HAP-1 (cell line): Measurements from ENCODE around the gene ZNF732.
"Not testable (repeated sequence)": the region's sequence is repeated elsewhere in the genome, so short reads cannot be mapped to it uniquely, and the experiment has no call there.

Experiments
- DNase-seq, 2 experiments: peaks; one replicate each; pipeline ENCODE4 v3.0.0-alpha.2; 2016 to 2020; ENCODE audit warnings: low spot score in 2 of 2
- H3K27me3 ChIP-seq: fragments of 250-450 bp; sonication (Bioruptor Pico); 2 replicates; pipeline ENCODE4 v1.5.1; 2020; ENCODE audit warnings: low read depth, mild to moderate bottlenecking, moderate library complexity
- H3K36me3 ChIP-seq: fragments of 250-450 bp; sonication (Bioruptor Pico); replicated peaks from 2 replicates; pipeline ENCODE4 v1.5.1; 2020; ENCODE audit warnings: mild to moderate bottlenecking
- H3K4me1 ChIP-seq: fragments of 250-450 bp; sonication (Bioruptor Pico); 2 replicates; pipeline ENCODE4 v1.5.1; 2020; ENCODE audit warnings: mild to moderate bottlenecking
- H3K4me3 ChIP-seq: fragments of 250-450 bp; sonication (Bioruptor Pico); 2 replicates; pipeline ENCODE4 v1.5.1; 2020; ENCODE audit warnings: mild to moderate bottlenecking, moderate library complexity
- H3K9me3 ChIP-seq: fragments of 250-450 bp; sonication (Bioruptor Pico); 2 replicates; pipeline ENCODE4 v1.5.1; 2020; ENCODE audit warnings: mild to moderate bottlenecking, moderate library complexity
- in situ Hi-C: fragments of 300-500 bp; cut with MboI; formaldehyde crosslinking; loops from 3 replicates; pipeline ENCODE4 v1.14.3; 2020; ENCODE audit warnings: low sequenced_read_pairs, inconsistent platforms, mixed read lengths

The ZNF732 gene

DNA sequence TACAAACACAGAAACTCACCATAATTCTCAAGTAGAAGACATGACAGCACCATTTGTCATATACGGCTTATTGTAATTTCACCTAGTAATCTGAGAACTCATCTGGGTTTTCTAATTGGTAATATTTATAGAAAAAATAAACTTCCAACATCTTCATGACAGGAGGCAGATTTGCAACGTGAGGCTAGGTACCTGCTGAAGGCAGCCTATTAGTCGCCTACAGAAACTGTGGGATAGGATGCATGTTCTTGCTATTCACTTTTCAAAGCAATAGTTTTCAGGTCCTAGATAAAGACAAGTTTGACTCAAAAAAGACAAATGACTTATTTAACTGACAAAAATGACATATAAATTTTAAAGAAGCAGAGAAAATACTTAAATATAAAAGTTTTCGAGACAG lies 2.9 kb downstream of the ZNF732 start:
- in situ Hi-C loops = no loop called here
- Histone ChIP-seq H3K9me3 (no peaks in the 10 kb centered on the region), H3K36me3 (no peaks in the 10 kb centered on the region), H3K4me3 (no peak overlapping the region), H3K27me3 (no peaks in the 10 kb centered on the region), H3K4me1 (no peaks in the 10 kb centered on the region)
- DNase-seq = no peak

DNA sequence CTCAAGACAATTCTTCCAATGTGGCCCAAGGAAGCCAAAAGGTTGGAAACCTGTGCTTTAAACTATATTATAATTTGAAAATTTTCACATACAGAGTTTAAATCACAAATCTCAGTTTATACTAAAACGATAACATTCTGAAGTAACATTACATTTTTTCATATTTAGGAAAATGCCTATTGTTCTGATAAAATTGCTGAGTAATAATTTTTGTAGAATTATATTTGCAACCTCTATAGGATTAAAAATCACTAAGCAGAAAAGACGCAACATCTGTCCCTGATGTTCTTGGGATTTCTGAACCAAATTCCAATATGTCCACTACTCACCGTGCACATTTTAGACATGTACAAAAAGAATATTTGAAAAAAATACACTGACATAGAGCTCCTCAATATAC lies 10.5 kb downstream of the ZNF732 start:
- no peak for DNase-seq
- H3K27me3 ChIP-seq = no peaks in the 10 kb centered on the region
- H3K36me3 ChIP-seq = no peaks in the 10 kb centered on the region
- H3K9me3 ChIP-seq = no peaks in the 10 kb centered on the region
- in situ Hi-C loops = no loop called here
- H3K4me3 ChIP-seq = no peak overlapping the region
- no peaks in the 10 kb centered on the region for H3K4me1 ChIP-seq

DNA sequence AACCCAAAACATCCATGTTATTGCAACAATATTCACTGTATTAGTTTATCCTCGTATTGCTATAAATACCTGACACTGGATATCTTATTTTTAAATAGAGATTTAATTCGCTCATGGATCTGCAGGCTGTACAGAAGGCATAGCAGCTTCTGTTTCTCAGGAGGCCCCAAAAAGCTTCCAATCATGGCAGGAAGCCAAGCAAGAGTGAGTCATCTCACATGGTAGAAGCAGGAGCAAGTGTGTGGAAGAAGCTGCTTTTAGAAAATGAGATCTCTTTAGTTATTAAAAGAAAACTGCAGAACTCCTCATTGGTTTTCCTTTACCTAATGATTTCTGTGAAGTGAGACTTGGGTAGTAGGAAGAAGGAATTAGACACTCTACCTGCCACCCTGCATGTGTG lies 16.4 kb downstream of the ZNF732 start:
- no peak for DNase-seq
- Histone ChIP-seq H3K4me3 (no peak overlapping the region), H3K27me3 (no peaks in the 10 kb centered on the region), H3K36me3 (no peaks in the 10 kb centered on the region), H3K9me3 (no peaks in the 10 kb centered on the region), H3K4me1 (no peaks in the 10 kb centered on the region)
- in situ Hi-C loops = no loop called here

DNA sequence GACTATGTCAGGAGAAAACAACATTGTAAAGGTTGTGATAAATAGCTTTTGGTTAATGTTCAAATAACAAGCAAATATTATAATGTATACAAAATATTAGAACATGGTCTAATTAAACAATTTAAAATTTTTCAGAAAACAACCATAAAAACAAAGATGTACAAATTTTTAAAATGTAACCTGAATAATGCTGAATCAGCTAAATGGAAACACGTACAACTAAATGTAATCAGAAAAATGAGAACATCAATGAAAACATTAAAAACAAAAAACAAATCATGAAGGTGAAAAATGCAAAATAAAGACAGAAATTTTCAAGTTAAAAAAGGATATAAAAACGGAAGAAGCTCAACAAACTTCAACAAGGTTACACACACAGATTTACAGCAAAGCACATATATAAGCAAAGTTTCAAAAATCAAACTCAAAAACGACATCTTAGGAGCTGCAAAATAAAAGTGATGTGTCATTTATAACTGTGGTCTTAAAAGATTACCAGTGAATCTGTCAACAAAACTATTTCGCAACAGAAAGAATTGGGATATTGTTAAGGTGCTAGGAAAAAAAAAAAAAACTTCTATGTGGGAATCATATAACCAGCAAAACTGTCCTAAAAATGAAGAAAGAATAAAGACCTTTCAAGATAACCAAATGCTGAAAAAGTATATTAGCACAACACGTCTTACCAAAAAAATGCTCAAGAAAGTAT lies 31.8 kb downstream of the ZNF732 start:
- Histone ChIP-seq H3K36me3 (no peaks in the 10 kb centered on the region), H3K4me3 (no peak overlapping the region), H3K4me1 (no peaks in the 10 kb centered on the region), H3K9me3 (peaks cover 8% of the 10 kb centered on the region; the same call in 1 of the 2 replicates), H3K27me3 (no peaks in the 10 kb centered on the region)
- no peak for DNase-seq
- in situ Hi-C loops = no loop called here

DNA sequence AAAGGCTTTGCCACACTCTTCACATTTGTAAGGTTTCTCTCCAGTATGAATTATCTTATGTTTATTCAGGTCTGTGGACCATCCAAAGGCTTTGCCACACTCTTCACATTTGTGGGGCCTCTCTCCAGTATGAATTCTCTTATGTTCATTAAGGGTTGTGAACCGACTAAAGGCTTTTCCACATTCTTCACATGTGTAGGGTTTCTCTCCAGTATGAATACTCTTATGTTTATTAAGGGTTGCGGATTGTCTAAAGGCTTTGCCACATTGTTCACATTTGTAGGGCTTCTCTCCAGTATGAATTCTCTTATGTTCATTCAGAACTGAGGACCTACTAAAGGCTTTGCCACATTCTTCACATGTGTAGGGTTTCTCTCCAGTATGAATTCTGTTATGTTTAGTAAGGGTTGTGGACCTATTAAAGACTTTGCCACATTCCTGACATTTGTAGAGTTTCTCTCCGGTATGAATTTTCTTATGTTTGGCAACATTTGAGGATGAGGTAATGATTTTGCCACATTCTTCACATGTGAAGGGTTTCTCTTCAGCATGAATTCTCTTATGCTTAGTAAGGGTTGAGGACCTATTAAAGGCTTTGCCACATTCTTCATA lies 33.7 kb downstream of the ZNF732 start:
- H3K4me1 ChIP-seq = no peaks in the 10 kb centered on the region
- in situ Hi-C loops = no loop called here
- no peak overlapping the region for H3K4me3 ChIP-seq
- no peaks in the 10 kb centered on the region for H3K27me3 ChIP-seq
- H3K9me3 ChIP-seq = peaks cover 8% of the 10 kb centered on the region; the same call in 1 of the 2 replicates
- no peaks in the 10 kb centered on the region for H3K36me3 ChIP-seq
- no peak for DNase-seq

DNA sequence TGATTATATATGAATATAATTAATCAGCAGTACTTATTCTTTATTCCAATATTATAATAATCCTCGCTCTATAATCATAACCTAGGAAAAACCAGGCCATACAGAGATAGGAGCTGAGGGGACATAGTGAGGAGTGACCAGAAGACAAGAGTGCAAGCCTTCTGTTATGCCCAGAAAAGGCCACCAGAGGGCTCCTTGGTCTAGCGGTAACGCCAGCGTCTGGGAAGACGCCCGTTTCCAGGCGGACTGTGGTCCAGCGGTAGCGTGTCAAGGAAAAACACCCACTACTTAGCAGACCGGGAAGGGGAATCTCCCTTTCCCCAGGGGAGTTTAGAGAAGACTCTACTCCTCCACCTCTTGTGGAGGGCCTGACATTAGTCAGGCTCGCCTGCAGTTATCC lies 46.0 kb downstream of the ZNF732 start:
- in situ Hi-C loops, H3K36me3 ChIP-seq, H3K27me3 ChIP-seq, H3K9me3 ChIP-seq, H3K4me3 ChIP-seq, H3K4me1 ChIP-seq: not testable (repeated sequence)
- peak in 1 of 2 experiments; percentile 9 for DNase-seq

DNA sequence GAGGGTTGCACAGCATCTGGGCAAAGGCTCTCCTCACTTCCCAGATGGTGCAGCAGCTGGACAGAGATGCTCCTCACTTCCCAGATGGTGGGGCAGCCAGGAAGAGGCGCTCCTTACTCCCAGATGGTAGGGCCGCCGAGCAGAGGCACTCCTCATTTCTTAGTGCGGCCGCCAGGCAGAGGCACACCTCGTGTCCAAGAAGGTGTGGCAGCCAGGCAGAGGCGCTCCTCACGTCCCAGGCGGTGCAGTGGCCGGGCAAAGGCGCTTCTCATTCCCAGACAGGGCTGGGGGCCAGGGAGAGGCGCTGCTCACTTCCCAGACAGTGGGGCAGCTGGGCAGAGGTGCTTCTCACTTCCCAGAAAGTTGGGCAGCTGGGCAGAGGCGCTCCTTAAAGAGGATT lies 48.8 kb downstream of the ZNF732 start:
- Histone ChIP-seq H3K4me3 (no peak overlapping the region), H3K27me3 (no peaks in the 10 kb centered on the region), H3K36me3 (no peaks in the 10 kb centered on the region), H3K4me1 (no peaks in the 10 kb centered on the region), H3K9me3 (peaks cover 5% of the 10 kb centered on the region; the same call in 1 of the 2 replicates)
- DNase-seq = no peak
- in situ Hi-C loops = no loop called here

DNA sequence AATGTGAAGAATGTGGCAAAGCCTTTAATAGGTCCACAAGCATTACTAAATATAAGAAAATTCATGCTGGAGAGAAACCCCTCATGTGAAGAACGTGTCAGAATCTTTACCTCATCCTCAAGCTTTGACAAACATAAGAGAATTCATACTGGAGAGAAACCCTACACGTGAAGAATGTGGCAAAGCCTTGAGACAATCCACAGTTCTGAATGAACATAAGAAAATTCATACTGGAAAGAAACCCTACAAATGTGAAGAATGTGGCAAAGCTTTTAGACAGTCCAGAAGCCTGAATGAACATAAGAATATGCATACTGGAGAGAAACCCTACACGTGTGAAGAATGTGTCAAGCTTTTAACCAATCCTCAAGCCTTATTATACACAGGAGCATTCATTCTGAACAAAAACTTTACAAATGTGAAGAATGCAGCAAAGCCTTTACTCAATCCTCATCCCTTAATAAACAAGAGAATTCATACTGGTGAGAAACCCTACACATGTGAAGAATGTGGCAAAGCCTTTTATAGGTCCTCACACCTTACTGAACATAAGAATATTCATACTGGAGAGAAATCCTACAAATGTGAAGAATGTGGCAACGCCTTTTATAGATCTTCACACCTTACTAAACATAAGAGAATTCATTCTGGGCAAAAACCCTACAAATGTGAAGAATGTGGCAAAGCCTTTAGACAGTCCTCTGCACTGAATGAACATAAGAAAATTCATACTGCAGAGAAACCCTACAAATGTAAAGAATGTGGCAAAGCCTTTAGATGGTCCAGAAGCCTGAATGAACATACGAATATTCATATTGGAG lies 51.1 kb downstream of the ZNF732 start:
- Histone ChIP-seq H3K27me3 (no peaks in the 10 kb centered on the region), H3K9me3 (peaks cover 5% of the 10 kb centered on the region; the same call in 1 of the 2 replicates), H3K36me3 (no peaks in the 10 kb centered on the region), H3K4me3 (no peak overlapping the region), H3K4me1 (no peaks in the 10 kb centered on the region)
- in situ Hi-C loops = no loop called here
- no peak for DNase-seq

DNA sequence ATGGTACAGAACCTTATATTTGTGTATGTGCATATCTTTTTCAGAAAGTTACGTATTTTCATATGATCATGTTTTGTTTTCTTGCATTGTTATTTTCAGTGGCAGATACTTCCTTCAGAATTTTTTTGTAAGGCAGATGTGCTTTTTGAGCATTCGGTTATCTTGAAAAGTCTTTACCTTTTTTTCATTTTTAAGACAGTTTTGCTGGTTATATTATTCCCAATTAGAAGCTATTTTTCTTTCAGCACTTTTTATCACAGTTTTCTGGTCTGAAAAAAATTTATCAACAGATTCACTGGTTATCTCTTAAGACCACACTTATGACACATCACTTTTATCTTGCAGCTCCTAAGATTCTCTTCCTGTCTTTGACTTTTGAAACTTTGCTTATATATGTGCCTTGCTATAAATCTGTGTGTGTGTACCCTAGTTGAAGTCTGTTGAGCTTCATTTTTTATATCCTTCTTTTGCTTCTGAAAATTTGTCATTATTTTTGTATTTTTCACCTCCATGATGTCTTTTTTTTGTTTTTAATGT lies 53.1 kb downstream of the ZNF732 start:
- H3K4me3 ChIP-seq = no peak overlapping the region
- in situ Hi-C loops = no loop called here
- no peaks in the 10 kb centered on the region for H3K27me3 ChIP-seq
- DNase-seq = no peak
- H3K36me3 ChIP-seq = no peaks in the 10 kb centered on the region
- peaks cover 5% of the 10 kb centered on the region; the same call in 1 of the 2 replicates for H3K9me3 ChIP-seq
- no peaks in the 10 kb centered on the region for H3K4me1 ChIP-seq

DNA sequence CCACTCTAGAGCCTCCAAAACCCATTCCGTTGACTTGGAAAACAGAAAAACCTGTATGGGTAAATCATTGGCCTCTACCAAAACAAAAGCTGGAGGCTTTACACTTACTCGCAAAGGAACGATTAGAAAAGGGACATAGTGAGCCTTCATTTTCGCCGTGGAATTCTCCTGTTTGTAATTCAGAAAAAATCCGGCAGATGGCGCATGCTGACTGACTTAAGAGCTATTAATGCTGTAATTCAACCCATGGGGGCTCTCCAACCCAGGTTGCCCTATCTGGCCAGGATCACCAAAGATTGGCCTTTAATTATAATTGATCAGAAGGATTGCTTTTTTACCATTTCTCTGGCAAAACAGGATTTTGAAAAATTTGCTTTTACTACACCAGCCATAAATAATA lies 60.8 kb downstream of the ZNF732 start:
- DNase-seq = peak; percentile 24 to 64

DNA sequence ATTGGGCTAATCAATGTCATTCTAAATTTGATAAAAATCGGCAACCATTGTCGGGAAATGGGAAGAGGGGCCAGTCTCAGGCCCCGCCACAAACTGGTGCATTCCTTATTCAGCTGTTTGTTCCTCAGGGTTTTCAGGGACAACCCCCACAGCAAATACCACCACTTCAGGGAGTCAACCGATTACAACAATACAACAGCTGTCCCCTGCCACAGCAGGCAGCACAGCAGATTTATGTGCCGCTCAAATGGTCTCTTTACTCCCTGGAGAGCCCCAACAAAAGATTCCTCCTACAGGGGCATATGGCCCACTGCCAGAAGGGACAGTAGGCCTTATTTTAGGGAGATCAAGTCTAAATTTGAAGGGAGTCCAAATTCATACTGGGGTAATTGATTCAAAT lies 61.8 kb downstream of the ZNF732 start:
- Histone ChIP-seq H3K36me3 (no peaks in the 10 kb centered on the region), H3K4me1 (no peaks in the 10 kb centered on the region), H3K4me3 (no peak overlapping the region), H3K9me3 (no peaks in the 10 kb centered on the region), H3K27me3 (no peaks in the 10 kb centered on the region)
- no peak for DNase-seq
- in situ Hi-C loops = no loop called here

More for the DNA sequence above, 60.8 kb downstream of the ZNF732 start:
- in situ Hi-C loops = no loop called here
- Histone ChIP-seq H3K36me3 (no peaks in the 10 kb centered on the region), H3K4me3 (no peak overlapping the region), H3K4me1 (no peaks in the 10 kb centered on the region), H3K27me3 (no peaks in the 10 kb centered on the region), H3K9me3 (no peaks in the 10 kb centered on the region)

DNA sequence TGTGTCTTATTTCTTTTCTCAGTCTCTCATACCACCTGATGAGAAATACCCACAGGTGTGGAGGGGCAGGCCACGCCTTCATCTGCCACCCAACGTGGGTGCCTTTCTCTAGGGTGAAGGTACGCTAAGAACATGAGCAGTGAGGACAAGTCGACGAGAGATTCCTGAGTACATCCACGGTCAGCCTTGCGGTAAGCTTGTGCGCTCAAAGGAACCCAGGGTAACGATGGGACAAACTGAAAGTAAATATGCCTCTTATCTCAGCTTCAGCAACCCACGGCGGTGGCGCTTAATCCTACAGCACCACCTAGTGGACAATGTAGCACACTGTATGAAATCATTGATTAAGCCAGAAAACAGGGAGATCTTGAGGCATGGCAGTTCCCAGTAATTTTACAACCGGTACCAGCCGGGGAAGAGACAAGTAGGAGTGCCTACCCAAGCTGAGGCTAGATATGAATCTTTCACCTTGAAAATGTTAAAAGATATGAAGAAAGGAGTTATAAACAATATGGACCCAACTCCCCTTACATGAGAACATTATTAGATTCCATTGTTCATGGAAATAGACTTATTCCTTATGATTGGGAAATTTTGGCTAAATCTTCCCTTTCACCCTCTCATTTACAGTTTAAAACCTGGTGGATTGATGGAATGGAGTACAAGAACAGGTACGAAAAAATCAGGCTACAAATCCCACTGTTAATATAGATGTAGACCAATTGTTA lies 63.0 kb downstream of the ZNF732 start:
- H3K9me3 ChIP-seq = no peaks in the 10 kb centered on the region
- H3K36me3 ChIP-seq = no peaks in the 10 kb centered on the region
- DNase-seq = peak; percentile 36 to 43
- H3K4me3 ChIP-seq = no peak overlapping the region
- no peaks in the 10 kb centered on the region for H3K4me1 ChIP-seq
- H3K27me3 ChIP-seq = no peaks in the 10 kb centered on the region
- in situ Hi-C loops = no loop called here

DNA sequence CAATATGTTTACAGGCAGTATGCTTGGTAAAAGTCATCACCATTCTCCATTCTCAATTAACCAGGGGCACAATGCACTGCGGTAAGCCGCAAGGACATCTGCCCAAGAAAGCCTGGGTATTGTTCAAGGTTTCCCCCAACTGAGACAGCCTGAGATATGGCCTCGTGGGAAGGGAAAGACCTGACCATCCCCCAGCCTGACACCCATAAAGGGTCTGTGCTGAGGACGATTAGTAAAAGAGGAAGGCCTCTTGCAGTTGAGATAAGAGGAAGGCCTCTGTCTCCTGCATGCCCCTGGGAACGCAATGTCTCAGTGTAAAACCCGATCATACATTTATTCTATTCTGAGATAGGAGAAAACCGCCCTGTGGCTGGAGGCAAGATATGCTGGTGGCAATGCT lies 63.9 kb downstream of the ZNF732 start:
- H3K36me3 ChIP-seq, H3K9me3 ChIP-seq, in situ Hi-C loops, DNase-seq, H3K4me3 ChIP-seq, H3K4me1 ChIP-seq, H3K27me3 ChIP-seq: not testable (repeated sequence)
